Neutrophil (primary cell): ENCODE measurements around the gene ARHGAP40.

Experiments
- H3K27ac ChIP-seq: fragments of 200-600 bp; sonication (generic); 2 replicates; pipeline ENCODE4 v1.5.1; 2016; ENCODE audit warnings: mild to moderate bottlenecking, moderate library complexity
- H3K27me3 ChIP-seq: fragments of 200-600 bp; sonication (generic); 2 replicates; pipeline ENCODE4 v1.6.0; 2016; ENCODE audit warnings: mild to moderate bottlenecking
- H3K36me3 ChIP-seq: fragments of 200-600 bp; sonication (generic); 2 replicates; pipeline ENCODE4 v1.5.1; 2017
- H3K4me1 ChIP-seq, 2 experiments: fragments of 200-600 bp in 1 of 2; sonication (generic) in 1 of 2; 1 replicate in 1 of 2; 2 replicates in 1 of 2; pipeline versions ENCODE4 v1.5.1 to v1.6.1; 2013 to 2016; ENCODE audit warnings: low read depth in 1 of 2, low read length in 1 of 2, mild to moderate bottlenecking in 1 of 2, moderate library complexity in 1 of 2; ENCODE audit not compliant: control insufficient read depth in 1 of 2, insufficient read depth in 1 of 2
- H3K4me3 ChIP-seq, 2 experiments: fragments of 200-600 bp in 1 of 2; sonication (generic) in 1 of 2; 1 replicate in 1 of 2; 2 replicates in 1 of 2; pipeline ENCODE4 v1.5.1; 2013 to 2016; ENCODE audit warnings: low read depth in 1 of 2, low read length in 1 of 2, mild to moderate bottlenecking in 1 of 2, moderate library complexity in 1 of 2
- H3K9me3 ChIP-seq: fragments of 200-600 bp; sonication (generic); 2 replicates; pipeline ENCODE4 v1.5.1; 2016
- CTCF ChIP-seq: fragments of 200-600 bp; sonication (generic); IDR thresholded peaks from 2 replicates; pipeline ENCODE4 v1.5.1; 2016; ENCODE audit warnings: antibody characterized with exemption

ARHGAP40 gene

GRCh38 chr20:38583306-38583705, 18.3 kb upstream of the ARHGAP40 start:
- Histone ChIP-seq H3K27ac (no peak overlapping the region), H3K27me3 (peaks cover 35% of the 10 kb centered on the region), H3K4me1 (no peaks in the 10 kb centered on the region), H3K4me3 (no peak overlapping the region), H3K36me3 (no peaks in the 10 kb centered on the region), H3K9me3 (no peaks in the 10 kb centered on the region)
- no peak for TF ChIP-seq CTCF

- no peak for TF ChIP-seq CTCF
- Histone ChIP-seq H3K9me3 (no peaks in the 10 kb centered on the region), H3K36me3 (no peaks in the 10 kb centered on the region), H3K4me1 (no peaks in the 10 kb centered on the region), H3K4me3 (no peak overlapping the region), H3K27me3 (peaks cover 35% of the 10 kb centered on the region), H3K27ac (no peak overlapping the region)
These were observed 17.4 kb upstream of the ARHGAP40 start for GRCh38 chr20:38584099-38584763.

- no peak overlapping the region for H3K4me3 ChIP-seq
- no peak overlapping the region for H3K27ac ChIP-seq
- H3K36me3 ChIP-seq = no peaks in the 10 kb centered on the region
- H3K9me3 ChIP-seq = no peaks in the 10 kb centered on the region
- TF ChIP-seq CTCF = no peak
- H3K27me3 ChIP-seq = peaks cover 35% of the 10 kb centered on the region
- H3K4me1 ChIP-seq = no peaks in the 10 kb centered on the region
These were observed 16.0 kb upstream of the ARHGAP40 start for GRCh38 chr20:38585404-38586180.

- peaks cover 30% of the 10 kb centered on the region for H3K27me3 ChIP-seq
- H3K4me3 ChIP-seq = no peak overlapping the region
- TF ChIP-seq CTCF = no peak
- H3K27ac ChIP-seq = no peak overlapping the region
- H3K9me3 ChIP-seq = no peaks in the 10 kb centered on the region
- no peaks in the 10 kb centered on the region for H3K4me1 ChIP-seq
- no peaks in the 10 kb centered on the region for H3K36me3 ChIP-seq
These were observed 15.5 kb upstream of the ARHGAP40 start for GRCh38 chr20:38586181-38586525.

- no peak for TF ChIP-seq CTCF
- Histone ChIP-seq H3K36me3 (no peaks in the 10 kb centered on the region), H3K9me3 (no peaks in the 10 kb centered on the region), H3K4me3 (no peak overlapping the region), H3K27ac (no peak overlapping the region), H3K27me3 (peaks cover 16% of the 10 kb centered on the region), H3K4me1 (no peaks in the 10 kb centered on the region)
These were observed 13.3 kb upstream of the ARHGAP40 start for GRCh38 chr20:38588303-38588702.
